ENCODE results near the gene LONRF3. TPM values are rescaled to one million over a fixed set of nuclear protein-coding genes. Genes with fewer than 3 reads are reported as not detected.
"Not testable (repeated sequence)": the region's sequence is repeated elsewhere in the genome, so short reads cannot be mapped to it uniquely, and the experiment has no call there.

Gene LONRF3
- total RNA-seq, 1 donor from 2014 or later, result 0.17 TPM

GRCh38 chrX:118980761-118981160 is 6.3 kb downstream of the LONRF3 start:
- intact Hi-C loops (cut with micrococcal nuclease), result no loop called here

GRCh38 chrX:118983513-118983912 is 9.1 kb downstream of the LONRF3 start:
- intact Hi-C loops (cut with micrococcal nuclease), result no loop called here

GRCh38 chrX:118988911-118989310 is 14.5 kb downstream of the LONRF3 start:
- intact Hi-C loops (cut with micrococcal nuclease), result no loop called here

- intact Hi-C loops (cut with micrococcal nuclease), result no loop called here
These were observed 15.5 kb downstream of the LONRF3 start for GRCh38 chrX:118989886-118990285.

GRCh38 chrX:118990512-118991227 is 16.3 kb downstream of the LONRF3 start:
- intact Hi-C loops (cut with micrococcal nuclease), result no loop called here

- intact Hi-C loops (cut with micrococcal nuclease), result not testable (repeated sequence)
These were observed 18.2 kb downstream of the LONRF3 start for GRCh38 chrX:118992441-118993121.

- intact Hi-C loops (cut with micrococcal nuclease), result no loop called here
These were observed 29.0 kb downstream of the LONRF3 start for GRCh38 chrX:119003462-119003861.

GRCh38 chrX:119004920-119005524 is 30.6 kb downstream of the LONRF3 start:
- intact Hi-C loops (cut with micrococcal nuclease), result loop anchor here (2.0 to 5.0 kb wide), 4 partner anchors 30 to 262 kb away; partner anchors contain the start of gene LONRF3

- intact Hi-C loops (cut with micrococcal nuclease), result loop anchor here (5.0 kb wide), 1 partner anchor 210 kb away; no protein-coding TSS in a partner anchor
These were observed 32.9 kb downstream of the LONRF3 start for GRCh38 chrX:119007189-119007770.

GRCh38 chrX:119008110-119008744 is 33.8 kb downstream of the LONRF3 start:
- intact Hi-C loops (cut with micrococcal nuclease), result loop anchor here (1.0 to 5.0 kb wide), 2 partner anchors 161 to 209 kb away; no protein-coding TSS in a partner anchor

GRCh38 chrX:119009071-119009470 is 34.7 kb downstream of the LONRF3 start:
- intact Hi-C loops (cut with micrococcal nuclease), result loop anchor here (5.0 kb wide), 1 partner anchor 208 kb away; no protein-coding TSS in a partner anchor

- intact Hi-C loops (cut with micrococcal nuclease), result no loop called here
These were observed 36.1 kb downstream of the LONRF3 start for GRCh38 chrX:119010491-119010890.

- intact Hi-C loops (cut with micrococcal nuclease), result no loop called here
These were observed 38.7 kb downstream of the LONRF3 start for GRCh38 chrX:119013164-119013563.

- intact Hi-C loops (cut with micrococcal nuclease), result no loop called here
These were observed 41.2 kb downstream of the LONRF3 start for GRCh38 chrX:119015407-119016237.

- intact Hi-C loops (cut with micrococcal nuclease), result no loop called here
These were observed 42.7 kb downstream of the LONRF3 start for GRCh38 chrX:119017077-119017476.

- intact Hi-C loops (cut with micrococcal nuclease), result no loop called here
These were observed 51.5 kb downstream of the LONRF3 start for GRCh38 chrX:119025900-119026299.

- intact Hi-C loops (cut with micrococcal nuclease), result not testable (repeated sequence)
These were observed 51.9 kb downstream of the LONRF3 start for GRCh38 chrX:119026344-119026743.

GRCh38 chrX:119027960-119028732 is 53.7 kb downstream of the LONRF3 start:
- intact Hi-C loops (cut with micrococcal nuclease), result not testable (repeated sequence)

- intact Hi-C loops (cut with micrococcal nuclease), result no loop called here
These were observed 54.4 kb downstream of the LONRF3 start for GRCh38 chrX:119028733-119029330.

Data from T-helper 1 cell treated with Interleukin-12 subunit alpha and Interleukin-12 subunit beta and Interleukin-4 antibody, amounts not matched to agents 30 ng/mL and 1 ng/mL, for 36 hours (primary cell).